ENCODE measurements around the gene CCDC77. TPM values are rescaled to one million over a fixed set of nuclear protein-coding genes. Genes with fewer than 3 reads are reported as not detected.

CCDC77 gene
- polyA plus RNA-seq, 3 donors from 2014 or later, result 3.2 to 8.1 (median 3.5) TPM

GRCh38 chr12:460261-461230 is 59.1 kb downstream of the CCDC77 start:
- peak overlapping the region in 4 of 6 donors; percentile 17 to 62 (median 36) for H3K27ac Mint-ChIP-seq

GRCh38 chr12:461425-461824 is 60.0 kb downstream of the CCDC77 start:
- DNase-seq, result no peak
- Mint-ChIP-seq H3K27ac (peak overlapping the region in 2 of 6 donors; percentile 10 to 27), H3K27me3 (ENCODE audit: low read depth in 3 of 3) (peaks cover 7 to 15% (median 13%) of the 10 kb centered on the region in 3 donors), H3K36me3 (no peaks in the 10 kb centered on the region), H3K4me1 (peaks cover 35 to 48% of the 10 kb centered on the region in 2 donors), H3K4me3 (peak overlapping the region; percentile 77 to 93 (median 87)), H3K9me3 (peaks cover 0 to 2% (median 0%) of the 10 kb centered on the region in 6 donors)

More at GRCh38 chr12:460261-461230, 59.1 kb downstream of the CCDC77 start:
- Mint-ChIP-seq H3K4me1 (peaks cover 35 to 48% of the 10 kb centered on the region in 2 donors), H3K9me3 (peaks cover 0 to 2% (median 0%) of the 10 kb centered on the region in 6 donors), H3K36me3 (no peaks in the 10 kb centered on the region), H3K27me3 (ENCODE audit: low read depth in 3 of 3) (peaks cover 7 to 15% (median 13%) of the 10 kb centered on the region in 3 donors), H3K4me3 (peak overlapping the region; percentile 77 to 93 (median 87))
- DNase-seq, result peak; percentile 32 to 43 (median 43)

GRCh38 chr12:462936-463705 is 61.7 kb downstream of the CCDC77 start:
- peak in 1 of 3 donors; percentile 34 for DNase-seq
- peaks cover 7 to 15% (median 13%) of the 10 kb centered on the region in 3 donors for H3K27me3 Mint-ChIP-seq (ENCODE audit: low read depth in 3 of 3)
- H3K27ac Mint-ChIP-seq, result no peak overlapping the region
- no peaks in the 10 kb centered on the region for H3K36me3 Mint-ChIP-seq
- peaks cover 0 to 2% (median 0%) of the 10 kb centered on the region in 6 donors for H3K9me3 Mint-ChIP-seq
- peaks cover 35 to 47% of the 10 kb centered on the region in 2 donors for H3K4me1 Mint-ChIP-seq
- H3K4me3 Mint-ChIP-seq, result peak overlapping the region in 1 of 5 donors; percentile 2

DNA sequence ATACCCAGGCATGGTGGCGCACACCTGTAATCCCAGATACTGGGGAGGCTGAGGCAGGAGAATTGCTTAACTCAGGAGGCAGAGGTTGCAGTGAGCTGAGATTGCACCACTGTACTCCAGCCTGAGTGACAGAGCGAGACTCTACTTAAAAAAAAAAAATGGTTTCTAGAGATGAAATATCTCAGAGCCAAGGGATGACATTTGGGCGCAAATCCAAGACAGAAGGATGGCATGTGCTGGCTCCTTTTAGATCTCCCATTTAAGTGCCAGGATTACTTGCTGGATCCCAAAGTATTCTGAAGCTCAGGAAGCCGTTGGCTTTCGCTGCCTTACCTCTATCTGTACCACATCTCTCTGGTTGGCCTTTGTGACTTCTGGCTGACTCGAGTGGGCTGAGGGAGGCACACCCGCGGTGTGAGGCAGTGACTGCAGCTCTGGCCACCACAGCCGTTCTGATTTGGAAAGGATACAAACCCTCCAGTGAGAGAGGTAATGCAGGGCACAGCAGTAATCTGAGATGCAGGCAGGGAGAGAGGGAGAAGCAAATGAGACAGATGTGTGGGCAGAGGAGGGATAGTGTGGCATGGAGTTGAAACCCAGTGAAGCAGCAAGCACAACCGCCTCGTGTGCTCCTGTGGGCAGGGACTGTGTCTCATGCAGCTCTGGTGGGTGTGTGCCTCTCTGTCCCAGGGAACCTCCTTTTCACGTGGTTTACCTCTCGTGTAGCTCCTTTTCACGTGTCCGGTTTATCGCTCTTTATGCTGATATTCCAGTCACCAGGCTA is 63.2 kb downstream of the CCDC77 start:
- Mint-ChIP-seq H3K27me3 (ENCODE audit: low read depth in 3 of 3) (peaks cover 7 to 12% (median 9%) of the 10 kb centered on the region in 3 donors), H3K27ac (no peak overlapping the region), H3K4me3 (peak overlapping the region in 4 of 5 donors; percentile 5 to 54 (median 30))

GRCh38 chr12:466039-466438 is 64.6 kb downstream of the CCDC77 start:
- Mint-ChIP-seq H3K27me3 (ENCODE audit: low read depth in 3 of 3) (peaks cover 5 to 10% (median 9%) of the 10 kb centered on the region in 3 donors), H3K27ac (no peak overlapping the region), H3K9me3 (peaks cover 0 to 2% (median 0%) of the 10 kb centered on the region in 6 donors)

More for the DNA sequence above, 63.2 kb downstream of the CCDC77 start:
- Mint-ChIP-seq H3K4me1 (peaks cover 37 to 47% of the 10 kb centered on the region in 2 donors), H3K9me3 (peaks cover 0 to 2% (median 0%) of the 10 kb centered on the region in 6 donors), H3K36me3 (no peaks in the 10 kb centered on the region)
- DNase-seq, result no peak

GRCh38 chr12:466762-467161 is 65.3 kb downstream of the CCDC77 start:
- Mint-ChIP-seq H3K4me1 (peaks cover 30 to 40% of the 10 kb centered on the region in 2 donors), H3K27ac (no peak overlapping the region), H3K27me3 (ENCODE audit: low read depth in 3 of 3) (peaks cover 5 to 9% (median 5%) of the 10 kb centered on the region in 3 donors), H3K36me3 (no peaks in the 10 kb centered on the region), H3K9me3 (no peaks in the 10 kb centered on the region), H3K4me3 (no peak overlapping the region)
- no peak for DNase-seq

More at GRCh38 chr12:466039-466438, 64.6 kb downstream of the CCDC77 start:
- H3K4me1 Mint-ChIP-seq, result peaks cover 35 to 43% of the 10 kb centered on the region in 2 donors
- DNase-seq, result no peak
- H3K36me3 Mint-ChIP-seq, result no peaks in the 10 kb centered on the region
- H3K4me3 Mint-ChIP-seq, result no peak overlapping the region

DNA sequence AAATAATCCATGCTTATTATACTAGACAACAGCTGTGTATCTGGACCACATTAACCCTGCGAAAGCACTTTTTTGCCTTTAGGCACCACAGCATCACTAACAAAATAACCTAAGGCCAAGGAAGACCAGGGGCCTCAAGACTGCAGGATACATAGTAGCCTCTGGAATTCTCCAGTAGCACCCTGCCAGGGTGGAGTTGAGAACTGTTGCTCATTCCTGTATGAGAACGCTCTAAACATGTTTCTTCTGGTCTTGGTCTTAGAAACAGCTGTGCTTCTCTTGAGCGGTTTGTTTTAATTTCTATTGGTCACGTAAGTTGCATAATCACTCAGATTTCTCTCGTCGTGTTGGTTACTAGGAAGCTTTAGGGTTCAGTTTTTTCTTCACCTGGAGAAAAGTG is 66.1 kb downstream of the CCDC77 start:
- H3K9me3 Mint-ChIP-seq, result no peaks in the 10 kb centered on the region
- H3K27me3 Mint-ChIP-seq (ENCODE audit: low read depth in 3 of 3), result peaks cover 2 to 8% (median 5%) of the 10 kb centered on the region in 3 donors
- H3K4me1 Mint-ChIP-seq, result peaks cover 29 to 33% of the 10 kb centered on the region in 2 donors
- no peak overlapping the region for H3K27ac Mint-ChIP-seq
- no peak for DNase-seq
- no peak overlapping the region for H3K4me3 Mint-ChIP-seq
- no peaks in the 10 kb centered on the region for H3K36me3 Mint-ChIP-seq

DNA sequence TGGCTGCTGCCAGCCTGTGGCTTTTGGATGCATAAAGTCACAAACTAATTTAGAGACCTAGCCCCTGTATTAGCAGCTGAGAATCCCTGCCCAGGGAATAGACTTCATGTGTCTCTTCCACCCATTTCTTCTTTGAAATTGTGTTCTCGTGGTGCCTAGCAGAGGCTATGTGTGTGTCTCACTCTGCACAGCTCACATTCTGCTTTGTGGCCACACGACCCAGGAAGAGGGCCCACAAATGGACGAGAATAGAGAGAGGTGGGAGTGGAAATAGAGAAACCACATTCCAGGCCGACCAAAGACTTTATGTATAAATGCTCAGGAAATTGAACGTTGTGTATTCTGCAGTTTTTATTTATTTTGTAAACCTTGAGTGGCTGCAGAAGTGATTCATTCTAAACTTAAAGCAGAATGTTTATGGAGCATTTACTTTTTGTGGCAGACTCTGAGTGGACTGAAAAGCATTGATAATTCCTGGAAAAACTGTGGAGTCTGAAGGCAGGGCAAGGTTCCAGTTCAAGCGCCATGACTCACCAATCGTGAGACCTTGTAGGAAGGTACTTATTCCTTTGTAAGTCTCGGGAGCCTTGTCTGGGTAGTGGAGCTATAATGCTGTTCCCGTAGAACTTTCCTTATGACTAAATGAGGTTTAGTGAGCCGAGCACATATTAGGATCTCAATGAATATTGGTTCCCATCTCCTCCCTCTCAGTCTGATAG is 67.4 kb downstream of the CCDC77 start:
- Mint-ChIP-seq H3K27me3 (ENCODE audit: low read depth in 3 of 3) (peaks cover 2 to 8% (median 3%) of the 10 kb centered on the region in 3 donors), H3K27ac (peak overlapping the region in 1 of 6 donors; percentile 63), H3K9me3 (peaks cover 0 to 3% (median 0%) of the 10 kb centered on the region in 6 donors), H3K4me1 (peaks cover 20 to 27% of the 10 kb centered on the region in 2 donors), H3K4me3 (no peak overlapping the region), H3K36me3 (no peaks in the 10 kb centered on the region)
- no peak for DNase-seq

DNA sequence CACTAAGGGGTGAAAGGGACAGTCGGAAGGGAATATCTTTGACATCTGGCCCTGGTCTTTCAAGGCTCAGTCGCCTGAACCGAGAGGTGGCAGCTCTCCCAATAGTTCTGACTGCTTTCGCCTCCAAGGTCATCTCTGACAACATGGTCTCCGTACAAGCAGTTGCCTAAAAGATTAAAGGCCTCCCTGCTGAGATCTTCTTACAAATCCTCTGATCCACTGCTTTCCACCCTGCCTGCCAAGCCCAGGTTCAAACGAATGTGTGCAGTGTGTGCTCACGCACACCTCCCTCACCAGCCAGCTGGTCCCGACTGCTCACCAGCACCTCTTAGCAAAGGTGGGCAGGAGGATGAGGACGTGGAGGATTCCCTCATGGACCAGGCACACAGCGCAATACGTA is 68.7 kb downstream of the CCDC77 start:
- no peak overlapping the region for H3K27ac Mint-ChIP-seq
- no peak for DNase-seq

DNA sequence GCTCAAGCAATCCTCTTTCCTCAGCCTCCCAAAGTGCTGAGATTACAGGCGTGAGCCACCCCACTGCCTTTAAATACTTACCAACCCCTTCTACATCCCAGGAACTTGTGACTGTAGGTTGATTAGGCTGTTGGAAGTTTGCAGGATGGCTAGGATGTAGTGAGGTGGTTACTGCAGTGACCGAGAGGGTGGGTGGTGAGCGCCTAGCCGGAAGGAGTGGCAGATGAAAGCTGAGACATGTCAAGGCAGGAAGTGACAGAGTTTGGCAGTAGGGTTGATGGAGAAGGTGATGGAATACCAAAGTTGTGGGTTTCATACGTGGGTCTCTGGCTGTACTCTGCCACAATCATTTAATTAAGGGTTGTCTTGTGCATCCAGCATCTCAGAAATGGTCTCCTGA is 71.8 kb downstream of the CCDC77 start:
- Mint-ChIP-seq H3K27me3 (ENCODE audit: low read depth in 3 of 3) (peaks cover 5 to 12% (median 10%) of the 10 kb centered on the region in 3 donors), H3K4me3 (peak overlapping the region in 1 of 5 donors; percentile 12)

More for the DNA sequence above, 68.7 kb downstream of the CCDC77 start:
- Mint-ChIP-seq H3K9me3 (peaks cover 0 to 3% (median 0%) of the 10 kb centered on the region in 6 donors), H3K36me3 (no peaks in the 10 kb centered on the region), H3K27me3 (ENCODE audit: low read depth in 3 of 3) (peaks cover 3 to 6% (median 6%) of the 10 kb centered on the region in 3 donors), H3K4me1 (peaks cover 12 to 17% of the 10 kb centered on the region in 2 donors), H3K4me3 (no peak overlapping the region)

DNA sequence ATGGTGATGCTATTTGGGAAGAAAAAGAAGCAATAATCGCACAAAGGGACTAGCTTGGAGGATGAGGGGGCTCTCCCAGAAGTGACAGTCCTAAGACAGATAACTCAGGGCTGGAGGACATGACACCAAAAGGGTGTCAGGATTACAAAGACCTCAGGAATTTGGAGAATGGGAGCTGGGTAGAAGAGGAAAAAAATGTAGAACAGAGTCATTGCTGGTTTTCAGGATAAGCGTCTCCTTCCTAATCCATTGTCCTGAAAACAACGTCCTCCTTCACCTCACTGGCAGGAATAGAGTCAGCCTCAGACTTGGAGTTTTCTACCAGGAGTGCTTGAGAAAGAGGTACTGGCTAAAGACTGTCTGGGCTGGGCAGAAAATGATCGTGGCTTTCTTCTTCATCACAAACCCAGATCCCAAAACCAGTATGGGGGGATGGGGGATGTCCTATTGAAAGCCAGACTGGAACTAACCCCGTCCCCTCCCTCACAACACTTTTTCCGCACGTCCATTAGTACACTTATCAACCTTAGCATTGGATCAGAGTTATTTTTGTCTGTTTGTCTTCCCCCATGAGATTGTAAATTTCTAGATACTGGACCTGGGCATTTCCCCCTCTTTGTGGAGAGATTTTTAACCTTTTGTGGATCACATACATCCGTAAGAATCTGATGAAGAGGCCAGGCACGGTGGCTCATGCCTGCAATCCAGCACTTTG is 72.6 kb downstream of the CCDC77 start:
- no peak for DNase-seq
- Mint-ChIP-seq H3K4me1 (peaks cover 4 to 14% of the 10 kb centered on the region in 2 donors), H3K27me3 (ENCODE audit: low read depth in 3 of 3) (peaks cover 3 to 12% (median 9%) of the 10 kb centered on the region in 3 donors), H3K27ac (no peak overlapping the region), H3K9me3 (peaks cover 0 to 3% (median 0%) of the 10 kb centered on the region in 6 donors), H3K4me3 (no peak overlapping the region), H3K36me3 (no peaks in the 10 kb centered on the region)

More for the DNA sequence above, 71.8 kb downstream of the CCDC77 start:
- Mint-ChIP-seq H3K36me3 (no peaks in the 10 kb centered on the region), H3K4me1 (peaks cover 11 to 22% of the 10 kb centered on the region in 2 donors), H3K9me3 (peaks cover 0 to 3% (median 0%) of the 10 kb centered on the region in 6 donors), H3K27ac (no peak overlapping the region)
- no peak for DNase-seq

DNA sequence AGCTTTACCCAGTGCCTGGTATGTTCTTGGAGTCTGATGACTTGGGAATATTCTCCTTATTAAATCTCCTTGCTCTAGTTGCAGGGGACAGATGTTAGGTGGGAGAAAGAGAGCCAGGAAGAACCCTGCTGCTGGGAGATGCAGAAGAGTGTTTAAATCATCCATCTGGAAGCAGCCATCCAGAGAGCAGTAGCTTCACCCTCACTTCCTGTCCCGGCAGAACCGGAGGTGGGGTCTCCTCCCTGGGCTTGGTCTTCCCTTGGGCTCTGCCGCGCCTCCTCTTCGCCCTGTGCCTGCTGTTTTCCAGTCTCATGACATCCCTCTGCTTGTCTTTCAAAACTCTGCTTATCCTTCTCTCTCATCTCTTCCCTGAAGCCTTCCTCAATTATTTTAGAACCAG is 73.8 kb downstream of the CCDC77 start:
- Mint-ChIP-seq H3K27ac (no peak overlapping the region), H3K4me1 (peaks cover 4 to 13% of the 10 kb centered on the region in 2 donors), H3K36me3 (no peaks in the 10 kb centered on the region), H3K4me3 (no peak overlapping the region), H3K27me3 (ENCODE audit: low read depth in 3 of 3) (peaks cover 3 to 11% (median 11%) of the 10 kb centered on the region in 3 donors), H3K9me3 (peaks cover 0 to 3% (median 0%) of the 10 kb centered on the region in 6 donors)
- no peak for DNase-seq

Data from immature natural killer cell (primary cell).